HepG2 (cell line): ENCODE data around the gene TTC23. TPM values are rescaled to one million over a fixed set of nuclear protein-coding genes. Genes with fewer than 3 reads are reported as not detected.

Experiments used
- ELF4 ChIP-seq: sonication (generic); formaldehyde crosslinking; IDR thresholded peaks from 2 replicates; pipeline ENCODE4 v1.5.0; 2020; ENCODE audit warnings: missing genetic modification reagents, mild to moderate bottlenecking, moderate library complexity, borderline replicate concordance
- MAF1 ChIP-seq: sonication (generic); formaldehyde crosslinking; IDR thresholded peaks from 2 replicates; pipeline ENCODE4 v1.5.0; 2020; ENCODE audit warnings: missing genetic modification reagents, borderline replicate concordance
- MATR3 ChIP-seq: sonication (generic); formaldehyde crosslinking; IDR thresholded peaks from 2 replicates; pipeline ENCODE4 v1.4.0; 2020; ENCODE audit warnings: missing genetic modification reagents
- MIER2 ChIP-seq: IDR thresholded peaks from 2 replicates; pipeline ENCODE4 v1.6.1; 2016; ENCODE audit warnings: missing biosample characterization, missing genetic modification reagents
- MTA3 ChIP-seq: sonication (generic); formaldehyde crosslinking; IDR thresholded peaks from 2 replicates; pipeline ENCODE4 v1.4.0; 2020; ENCODE audit warnings: missing genetic modification reagents
- ONECUT2 ChIP-seq: sonication (generic); formaldehyde crosslinking; IDR thresholded peaks from 2 replicates; pipeline ENCODE4 v1.4.0; 2020; ENCODE audit warnings: missing genetic modification reagents
- SNAI1 ChIP-seq: sonication (generic); formaldehyde crosslinking; IDR thresholded peaks from 2 replicates; pipeline ENCODE4 v1.5.0; 2020; ENCODE audit warnings: mild to moderate bottlenecking, missing genetic modification reagents, borderline replicate concordance
- ZBTB20 ChIP-seq: sonication (generic); formaldehyde crosslinking; IDR thresholded peaks from 2 replicates; pipeline ENCODE4 v1.8.1; 2023; ENCODE audit warnings: missing genetic modification reagents, low read depth, mild to moderate bottlenecking, borderline replicate concordance
- ZNF274 ChIP-seq: sonication (generic); formaldehyde crosslinking; IDR thresholded peaks from 2 replicates; pipeline ENCODE4 v1.5.1; 2020; ENCODE audit warnings: mild to moderate bottlenecking, missing genetic modification reagents
- ZNF335 ChIP-seq: sonication (generic); formaldehyde crosslinking; IDR thresholded peaks from 2 replicates; pipeline ENCODE4 v1.4.0; 2020; ENCODE audit warnings: missing genetic modification reagents
- ZNF589 ChIP-seq: sonication (generic); formaldehyde crosslinking; conservative IDR thresholded peaks from 2 replicates; pipeline ENCODE4 v1.8.0; 2022; ENCODE audit warnings: mild to moderate bottlenecking, moderate library complexity, missing genetic modification reagents
- polyA plus RNA-seq, 8 experiments: library from polyadenylated mRNA; depleted of rRNA in 3 of 8; stranded (reverse) in 7 of 8; unstranded in 1 of 8; fragments of >200 nt; fragmentation: Illumina TruSeq in 4 of 8; extraction: Trizol in 4 of 8; gene quantifications; 2 replicates each; pipeline versions ENCODE4 v1.2.1 to v1.2.3, GENCODE V29; 2011 to 2016; ENCODE audit warnings: low read depth in 4 of 8, missing spikeins in 1 of 8, mixed read lengths in 1 of 8; ENCODE audit not compliant: insufficient read depth in 1 of 8
- total RNA-seq, 5 experiments: library from RNA; depleted of rRNA; stranded (reverse); fragments of >200 nt; fragmentation: Illumina TruSeq; extraction: Trizol; gene quantifications; 2 replicates each; pipeline ENCODE4 v1.2.3, GENCODE V29; 2016; ENCODE audit warnings: low read depth in 1 of 5
- TF ChIP-seq, protein P1 (sequence below): sonication (generic); formaldehyde crosslinking; IDR thresholded peaks from 2 replicates; pipeline ENCODE4 v1.4.0; 2020; ENCODE audit warnings: mild to moderate bottlenecking, missing genetic modification reagents, borderline replicate concordance
- TF ChIP-seq, protein P2 (sequence below): sonication (generic); formaldehyde crosslinking; IDR thresholded peaks from 2 replicates; pipeline ENCODE4 v1.4.0; 2020; ENCODE audit warnings: missing genetic modification reagents, borderline replicate concordance
- TF ChIP-seq, protein P3 (sequence below): IDR thresholded peaks from 2 replicates; pipeline ENCODE4 v1.6.1; 2016; ENCODE audit warnings: low read depth, control low read depth
- TF ChIP-seq, protein P4 (sequence below): sonication (generic); formaldehyde crosslinking; IDR thresholded peaks from 2 replicates; pipeline ENCODE4 v1.4.0; 2020; ENCODE audit warnings: missing genetic modification reagents
- TF ChIP-seq, protein P5 (sequence below): sonication (generic); formaldehyde crosslinking; IDR thresholded peaks from 2 replicates; pipeline ENCODE4 v1.5.0; 2020; ENCODE audit warnings: mild to moderate bottlenecking, missing genetic modification reagents

Gene TTC23
- total and polyA plus RNA-seq, 2 of the 13 experiments (the other 11 are each of a cell fraction or from before 2014, with no cell fraction given): 1.6 to 11.7 TPM

DNA sequence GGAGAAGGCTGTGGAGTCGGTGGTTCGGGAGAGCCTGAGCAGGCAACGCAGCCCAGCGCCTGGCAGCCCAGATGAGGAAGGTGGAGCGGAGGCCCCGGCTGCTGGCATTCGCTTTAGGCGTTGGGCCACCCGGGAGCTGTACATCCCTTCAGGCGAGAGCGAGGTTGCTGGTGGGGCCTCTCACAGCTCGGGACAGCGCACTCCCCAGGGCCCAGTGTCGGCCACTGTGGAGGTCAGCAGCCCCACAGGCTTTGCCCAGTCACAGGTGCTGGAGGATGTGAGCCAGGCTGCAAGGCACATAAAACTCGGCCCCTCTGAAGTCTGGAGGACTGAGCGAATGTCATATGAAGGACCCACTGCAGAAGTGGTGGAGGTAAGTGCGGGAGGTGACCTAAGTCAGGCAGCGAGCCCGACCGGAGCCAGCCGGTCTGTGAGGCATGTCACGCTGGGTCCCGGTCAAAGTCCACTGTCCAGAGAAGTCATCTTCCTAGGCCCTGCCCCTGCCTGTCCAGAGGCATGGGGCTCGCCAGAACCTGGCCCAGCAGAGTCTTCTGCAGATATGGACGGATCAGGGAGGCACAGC is 117.8 kb downstream of the TTC23 start (continued):
- TF ChIP-seq, protein P1, sequence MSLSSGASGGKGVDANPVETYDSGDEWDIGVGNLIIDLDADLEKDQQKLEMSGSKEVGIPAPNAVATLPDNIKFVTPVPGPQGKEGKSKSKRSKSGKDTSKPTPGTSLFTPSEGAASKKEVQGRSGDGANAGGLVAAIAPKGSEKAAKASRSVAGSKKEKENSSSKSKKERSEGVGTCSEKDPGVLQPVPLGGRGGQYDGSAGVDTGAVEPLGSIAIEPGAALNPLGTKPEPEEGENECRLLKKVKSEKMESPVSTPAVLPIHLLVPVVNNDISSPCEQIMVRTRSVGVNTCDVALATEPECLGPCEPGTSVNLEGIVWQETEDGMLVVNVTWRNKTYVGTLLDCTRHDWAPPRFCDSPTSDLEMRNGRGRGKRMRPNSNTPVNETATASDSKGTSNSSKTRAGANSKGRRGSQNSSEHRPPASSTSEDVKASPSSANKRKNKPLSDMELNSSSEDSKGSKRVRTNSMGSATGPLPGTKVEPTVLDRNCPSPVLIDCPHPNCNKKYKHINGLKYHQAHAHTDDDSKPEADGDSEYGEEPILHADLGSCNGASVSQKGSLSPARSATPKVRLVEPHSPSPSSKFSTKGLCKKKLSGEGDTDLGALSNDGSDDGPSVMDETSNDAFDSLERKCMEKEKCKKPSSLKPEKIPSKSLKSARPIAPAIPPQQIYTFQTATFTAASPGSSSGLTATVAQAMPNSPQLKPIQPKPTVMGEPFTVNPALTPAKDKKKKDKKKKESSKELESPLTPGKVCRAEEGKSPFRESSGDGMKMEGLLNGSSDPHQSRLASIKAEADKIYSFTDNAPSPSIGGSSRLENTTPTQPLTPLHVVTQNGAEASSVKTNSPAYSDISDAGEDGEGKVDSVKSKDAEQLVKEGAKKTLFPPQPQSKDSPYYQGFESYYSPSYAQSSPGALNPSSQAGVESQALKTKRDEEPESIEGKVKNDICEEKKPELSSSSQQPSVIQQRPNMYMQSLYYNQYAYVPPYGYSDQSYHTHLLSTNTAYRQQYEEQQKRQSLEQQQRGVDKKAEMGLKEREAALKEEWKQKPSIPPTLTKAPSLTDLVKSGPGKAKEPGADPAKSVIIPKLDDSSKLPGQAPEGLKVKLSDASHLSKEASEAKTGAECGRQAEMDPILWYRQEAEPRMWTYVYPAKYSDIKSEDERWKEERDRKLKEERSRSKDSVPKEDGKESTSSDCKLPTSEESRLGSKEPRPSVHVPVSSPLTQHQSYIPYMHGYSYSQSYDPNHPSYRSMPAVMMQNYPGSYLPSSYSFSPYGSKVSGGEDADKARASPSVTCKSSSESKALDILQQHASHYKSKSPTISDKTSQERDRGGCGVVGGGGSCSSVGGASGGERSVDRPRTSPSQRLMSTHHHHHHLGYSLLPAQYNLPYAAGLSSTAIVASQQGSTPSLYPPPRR (CRISPR knock-in tag): no peak
- TF ChIP-seq MIER2 (CRISPR knock-in tag) (no peak), ZNF335 (CRISPR knock-in tag) (no peak), ELF4 (CRISPR knock-in tag) (no peak), MATR3 (CRISPR knock-in tag) (no peak), MAF1 (CRISPR knock-in tag) (no peak), ZBTB20 (CRISPR knock-in tag) (peak; percentile 51; the same call in 1 of the 2 replicates), ONECUT2 (CRISPR knock-in tag) (no peak), MTA3 (CRISPR knock-in tag) (no peak), SNAI1 (no peak), ZNF274 (CRISPR knock-in tag) (no peak), ZNF589 (CRISPR knock-in tag) (no peak)
- TF ChIP-seq, protein P2, sequence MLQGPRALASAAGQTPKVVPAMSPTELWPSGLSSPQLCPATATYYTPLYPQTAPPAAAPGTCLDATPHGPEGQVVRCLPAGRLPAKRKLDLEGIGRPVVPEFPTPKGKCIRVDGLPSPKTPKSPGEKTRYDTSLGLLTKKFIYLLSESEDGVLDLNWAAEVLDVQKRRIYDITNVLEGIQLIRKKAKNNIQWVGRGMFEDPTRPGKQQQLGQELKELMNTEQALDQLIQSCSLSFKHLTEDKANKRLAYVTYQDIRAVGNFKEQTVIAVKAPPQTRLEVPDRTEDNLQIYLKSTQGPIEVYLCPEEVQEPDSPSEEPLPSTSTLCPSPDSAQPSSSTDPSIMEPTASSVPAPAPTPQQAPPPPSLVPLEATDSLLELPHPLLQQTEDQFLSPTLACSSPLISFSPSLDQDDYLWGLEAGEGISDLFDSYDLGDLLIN (CRISPR knock-in tag): no peak
- TF ChIP-seq, protein P3, sequence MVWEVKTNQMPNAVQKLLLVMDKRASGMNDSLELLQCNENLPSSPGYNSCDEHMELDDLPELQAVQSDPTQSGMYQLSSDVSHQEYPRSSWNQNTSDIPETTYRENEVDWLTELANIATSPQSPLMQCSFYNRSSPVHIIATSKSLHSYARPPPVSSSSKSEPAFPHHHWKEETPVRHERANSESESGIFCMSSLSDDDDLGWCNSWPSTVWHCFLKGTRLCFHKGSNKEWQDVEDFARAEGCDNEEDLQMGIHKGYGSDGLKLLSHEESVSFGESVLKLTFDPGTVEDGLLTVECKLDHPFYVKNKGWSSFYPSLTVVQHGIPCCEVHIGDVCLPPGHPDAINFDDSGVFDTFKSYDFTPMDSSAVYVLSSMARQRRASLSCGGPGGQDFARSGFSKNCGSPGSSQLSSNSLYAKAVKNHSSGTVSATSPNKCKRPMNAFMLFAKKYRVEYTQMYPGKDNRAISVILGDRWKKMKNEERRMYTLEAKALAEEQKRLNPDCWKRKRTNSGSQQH (CRISPR knock-in tag): no peak
- TF ChIP-seq, protein P4, sequence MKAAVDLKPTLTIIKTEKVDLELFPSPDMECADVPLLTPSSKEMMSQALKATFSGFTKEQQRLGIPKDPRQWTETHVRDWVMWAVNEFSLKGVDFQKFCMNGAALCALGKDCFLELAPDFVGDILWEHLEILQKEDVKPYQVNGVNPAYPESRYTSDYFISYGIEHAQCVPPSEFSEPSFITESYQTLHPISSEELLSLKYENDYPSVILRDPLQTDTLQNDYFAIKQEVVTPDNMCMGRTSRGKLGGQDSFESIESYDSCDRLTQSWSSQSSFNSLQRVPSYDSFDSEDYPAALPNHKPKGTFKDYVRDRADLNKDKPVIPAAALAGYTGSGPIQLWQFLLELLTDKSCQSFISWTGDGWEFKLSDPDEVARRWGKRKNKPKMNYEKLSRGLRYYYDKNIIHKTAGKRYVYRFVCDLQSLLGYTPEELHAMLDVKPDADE (CRISPR knock-in tag): no peak
- TF ChIP-seq, protein P5, sequence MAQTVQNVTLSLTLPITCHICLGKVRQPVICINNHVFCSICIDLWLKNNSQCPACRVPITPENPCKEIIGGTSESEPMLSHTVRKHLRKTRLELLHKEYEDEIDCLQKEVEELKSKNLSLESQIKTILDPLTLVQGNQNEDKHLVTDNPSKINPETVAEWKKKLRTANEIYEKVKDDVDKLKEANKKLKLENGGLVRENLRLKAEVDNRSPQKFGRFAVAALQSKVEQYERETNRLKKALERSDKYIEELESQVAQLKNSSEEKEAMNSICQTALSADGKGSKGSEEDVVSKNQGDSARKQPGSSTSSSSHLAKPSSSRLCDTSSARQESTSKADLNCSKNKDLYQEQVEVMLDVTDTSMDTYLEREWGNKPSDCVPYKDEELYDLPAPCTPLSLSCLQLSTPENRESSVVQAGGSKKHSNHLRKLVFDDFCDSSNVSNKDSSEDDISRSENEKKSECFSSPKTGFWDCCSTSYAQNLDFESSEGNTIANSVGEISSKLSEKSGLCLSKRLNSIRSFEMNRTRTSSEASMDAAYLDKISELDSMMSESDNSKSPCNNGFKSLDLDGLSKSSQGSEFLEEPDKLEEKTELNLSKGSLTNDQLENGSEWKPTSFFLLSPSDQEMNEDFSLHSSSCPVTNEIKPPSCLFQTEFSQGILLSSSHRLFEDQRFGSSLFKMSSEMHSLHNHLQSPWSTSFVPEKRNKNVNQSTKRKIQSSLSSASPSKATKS (CRISPR knock-in tag): no peak
